Measurements from ENCODE around the gene FBXO40.
"Not testable (repeated sequence)": the region's sequence is repeated elsewhere in the genome, so short reads cannot be mapped to it uniquely, and the experiment has no call there.

The FBXO40 gene

DNA sequence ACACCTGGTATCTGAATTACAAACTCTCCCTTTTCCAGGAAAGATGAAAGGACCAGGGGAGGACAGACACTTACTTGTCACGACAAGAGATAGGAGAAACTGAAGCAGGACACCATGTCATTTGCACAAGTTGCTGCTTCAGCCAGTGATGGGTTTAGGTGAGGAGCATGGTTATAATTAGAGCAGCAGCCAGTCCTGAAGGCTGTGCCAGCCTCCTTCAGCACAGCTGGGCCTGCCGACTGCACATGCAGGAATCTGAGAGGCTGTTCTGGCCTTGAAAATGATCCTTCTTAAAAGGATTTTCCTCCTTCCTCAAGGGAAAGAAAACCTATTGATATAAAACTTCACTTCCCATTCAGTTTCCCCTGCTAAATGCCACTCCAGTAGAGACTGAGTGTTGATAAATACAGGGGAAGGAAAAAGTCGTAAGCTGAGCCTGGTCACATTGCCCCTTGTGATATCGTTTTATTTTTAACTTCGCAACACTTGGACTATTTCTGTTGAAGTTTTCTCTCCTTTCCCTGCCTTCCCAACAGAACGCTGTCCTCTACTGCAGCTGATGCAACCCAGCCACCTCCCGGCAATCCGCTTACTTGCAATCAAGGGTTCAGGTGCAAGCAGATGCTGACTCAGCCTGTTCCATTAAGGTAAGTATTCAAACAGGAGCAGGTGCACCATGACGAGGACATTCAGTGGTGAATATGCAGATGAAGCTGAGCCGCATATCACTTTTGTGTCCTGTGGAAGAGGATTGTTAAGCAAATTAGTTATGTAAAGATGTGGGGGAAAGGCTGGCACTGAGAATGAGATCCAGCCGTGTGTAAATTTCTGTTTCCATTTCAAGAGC, at the start of gene FBXO40:
Gene FBXO40 (plus strand): TSS at position 524 of the 847 bp plus-strand sequence. CDS start 27,197 bp downstream, outside the sequence.
- peak in 1 of 2 experiments; percentile 17 for DNase-seq

- DNase-seq: no peak
Measured at GRCh38 chr3:121545049-121545573, 48.1 kb upstream of the FBXO40 start.

GRCh38 chr3:121545574-121546455, 47.4 kb upstream of the FBXO40 start, which contains the start of gene POLQ:
Gene POLQ (minus strand): TSS chr3:121545988. CDS start chr3:121545877, 111 bp downstream.
- peak; percentile 88 to 89 for DNase-seq

DNA sequence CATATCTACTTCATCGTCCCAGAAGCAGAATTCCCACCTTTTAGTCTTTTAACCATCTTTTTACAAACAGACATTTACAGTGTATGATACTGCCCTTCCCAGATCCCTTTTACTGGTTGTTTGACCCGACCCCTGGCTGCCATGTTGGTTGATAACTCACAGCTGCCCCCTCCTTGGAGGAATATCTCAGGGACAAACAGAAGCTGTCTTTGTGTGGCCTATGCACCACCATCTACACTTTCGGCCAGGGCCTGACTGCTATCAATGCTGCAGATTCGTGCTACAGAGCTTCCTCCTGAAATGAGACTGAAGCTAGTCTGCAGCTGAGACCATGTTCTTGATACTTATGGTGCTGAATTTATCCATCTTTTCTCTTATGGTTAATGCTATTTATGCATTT, 40.8 kb upstream of the FBXO40 start:
- DNase-seq: no peak

GRCh38 chr3:121552797-121553196, 40.4 kb upstream of the FBXO40 start:
- DNase-seq: no peak

- DNase-seq: no peak
Measured at GRCh38 chr3:121557426-121557934, 35.7 kb upstream of the FBXO40 start.

GRCh38 chr3:121562148-121562547, 31.0 kb upstream of the FBXO40 start:
- no peak for DNase-seq

GRCh38 chr3:121566773-121567172, 26.4 kb upstream of the FBXO40 start:
- DNase-seq: no peak

GRCh38 chr3:121567649-121568048, 25.5 kb upstream of the FBXO40 start, which contains the start of gene ARGFX:
Gene ARGFX (plus strand): TSS chr3:121567949. CDS start chr3:121570714, 2,765 bp downstream.
- no peak for DNase-seq

GRCh38 chr3:121574449-121574848, 18.7 kb upstream of the FBXO40 start:
- DNase-seq: peak in 1 of 2 experiments; percentile 1

DNA sequence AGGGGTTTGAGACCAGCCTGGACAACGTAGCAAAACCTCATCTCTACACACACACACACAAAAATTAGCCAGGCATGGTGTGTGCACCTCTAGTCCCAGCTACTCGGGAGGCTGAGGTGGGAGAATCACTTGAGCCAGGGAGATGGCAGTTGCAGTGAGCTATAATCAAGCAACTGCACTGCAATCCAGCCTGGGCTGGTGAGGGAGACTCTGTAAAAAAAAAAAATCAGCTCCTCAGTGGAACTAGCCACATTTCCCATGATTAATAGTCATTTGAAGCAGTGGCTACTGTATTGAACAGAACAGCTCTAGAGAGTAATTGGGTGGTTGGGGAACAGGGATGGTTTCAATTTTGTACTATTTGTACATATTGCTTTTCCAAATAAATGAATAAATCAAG, 11.5 kb upstream of the FBXO40 start:
- DNase-seq: no peak

DNA sequence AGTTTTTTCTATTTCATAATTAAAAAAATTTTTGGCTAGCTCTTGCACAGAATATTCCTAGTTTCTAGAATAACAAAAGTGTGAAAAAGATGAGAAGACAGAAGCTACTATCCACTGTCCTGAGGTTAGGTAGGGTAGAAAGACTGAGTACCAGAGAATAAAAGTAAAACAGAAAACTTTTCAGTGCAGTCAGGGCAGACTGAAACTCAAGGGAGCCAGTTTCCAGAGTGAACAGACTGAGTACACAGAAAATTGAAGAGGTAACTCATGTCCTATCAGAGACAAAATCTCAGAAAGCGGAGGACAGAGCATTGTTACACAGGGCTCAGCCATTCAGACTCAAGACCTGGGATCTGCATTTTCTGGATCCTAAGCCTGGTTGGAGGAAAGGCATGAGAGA, 8.8 kb upstream of the FBXO40 start:
- no peak for DNase-seq

DNA sequence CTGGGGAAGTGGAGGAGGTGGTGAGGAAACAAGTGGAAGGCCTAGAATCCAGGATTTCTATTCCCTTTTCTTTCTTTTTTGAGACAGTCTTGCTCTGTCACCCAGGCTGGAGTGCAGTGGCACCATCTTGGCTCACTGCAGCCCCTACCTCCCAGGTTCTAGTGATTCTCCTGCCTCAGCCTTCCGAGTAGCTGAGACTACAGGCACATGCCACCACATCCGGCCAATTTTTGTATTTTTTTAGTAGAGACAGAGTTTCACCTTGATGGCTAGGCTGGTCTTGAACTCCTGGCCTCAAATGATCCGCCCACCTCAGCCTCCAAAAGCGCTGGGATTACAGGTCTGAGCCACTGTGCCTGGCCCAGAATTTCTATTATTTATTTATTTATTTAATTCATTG, 627 bp downstream of the FBXO40 start:
- DNase-seq: not testable (repeated sequence)

GRCh38 chr3:121594850-121595249, 1.7 kb downstream of the FBXO40 start:
- DNase-seq: no peak

- no peak for DNase-seq
Measured at GRCh38 chr3:121595765-121596406, 2.7 kb downstream of the FBXO40 start.

- DNase-seq: no peak
Measured at GRCh38 chr3:121598564-121598963, 5.4 kb downstream of the FBXO40 start.

DNA sequence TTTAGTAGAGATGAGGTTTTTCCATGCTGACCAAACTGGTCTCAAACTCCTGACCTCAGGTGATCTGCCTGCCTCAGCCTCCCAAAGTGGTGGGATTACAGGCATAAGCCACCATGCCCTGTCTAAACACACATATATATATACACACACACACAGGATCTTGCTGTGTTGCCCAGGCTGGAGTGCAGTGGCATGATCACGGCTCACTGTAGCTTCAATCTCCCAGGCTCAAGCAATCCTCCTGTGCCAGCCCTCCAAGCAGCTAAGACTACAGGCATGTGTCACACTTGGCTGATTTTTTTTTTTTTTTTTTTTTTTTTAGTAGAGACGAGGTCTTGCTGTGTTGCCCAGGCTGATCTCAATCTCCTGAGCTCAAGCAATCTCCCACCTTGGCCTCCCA, 6.7 kb downstream of the FBXO40 start:
- not testable (repeated sequence) for DNase-seq

DNA sequence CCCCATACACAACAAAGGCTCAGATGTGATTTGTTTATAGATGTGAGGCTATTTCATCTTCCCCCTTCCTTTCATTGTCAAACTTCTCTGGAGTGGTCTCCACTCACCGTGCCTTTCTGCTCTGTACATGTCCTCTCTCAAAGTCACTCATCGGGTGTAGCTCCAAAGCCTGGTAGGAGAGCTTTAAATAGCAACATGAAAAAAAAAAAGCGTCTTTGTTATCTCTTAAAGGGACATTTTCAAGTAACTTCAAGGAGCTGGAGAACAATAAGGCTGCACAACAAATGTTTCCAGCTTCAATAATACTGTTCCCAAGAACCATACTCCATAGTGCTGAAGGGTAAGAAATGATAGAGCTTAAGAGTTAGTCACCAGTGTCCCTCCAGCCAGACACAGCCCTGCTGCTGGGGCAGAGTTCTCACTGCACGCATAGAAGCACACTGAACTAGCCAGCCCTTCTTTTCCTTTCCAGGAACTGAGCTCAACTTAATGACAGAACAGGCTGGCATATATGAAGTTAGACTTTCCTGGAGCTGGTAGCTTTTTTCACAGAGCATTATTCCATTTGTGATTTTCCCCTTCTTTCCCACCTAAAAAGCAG, 8.1 kb downstream of the FBXO40 start:
- DNase-seq: no peak

- DNase-seq: no peak
Measured at GRCh38 chr3:121604759-121605158, 11.6 kb downstream of the FBXO40 start.

DNA sequence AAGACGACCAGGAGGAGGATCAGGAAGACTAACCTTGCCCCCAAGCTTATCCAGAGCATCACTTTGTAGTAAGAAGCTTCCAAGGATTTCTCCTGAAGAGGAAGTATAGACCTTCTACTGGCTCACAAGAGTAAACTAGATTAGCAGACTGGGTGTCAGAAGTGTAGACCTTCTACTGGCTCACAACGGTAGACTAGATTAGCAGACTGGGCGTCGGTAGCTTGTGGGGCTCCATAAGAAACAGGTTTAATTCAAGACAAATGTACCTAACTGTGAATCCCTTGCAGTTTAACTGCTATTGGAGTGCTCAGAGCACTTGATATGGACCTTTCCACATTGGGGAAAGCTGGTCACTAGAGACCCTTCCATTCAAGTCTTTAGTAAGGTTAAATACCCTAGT, 12.9 kb downstream of the FBXO40 start:
- DNase-seq: no peak

DNA sequence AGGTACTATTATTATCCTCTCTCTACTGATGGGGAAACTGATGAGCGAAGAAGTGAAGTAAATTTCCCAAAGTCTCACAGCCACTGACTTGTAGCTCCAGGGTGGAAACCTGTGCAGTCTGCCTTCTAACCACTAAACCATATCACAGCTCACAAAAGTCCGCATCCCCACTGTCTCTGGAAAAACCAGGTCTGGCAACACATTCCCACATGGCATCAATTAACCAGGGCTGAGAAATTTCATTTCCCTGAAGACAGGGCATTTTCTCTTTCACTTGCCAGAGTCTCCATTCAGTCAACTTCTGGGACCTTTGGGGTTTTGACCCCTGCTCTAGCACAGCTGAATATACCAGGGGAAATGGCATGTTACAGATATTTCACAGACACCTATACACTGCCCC, 26.5 kb downstream of the FBXO40 start:
- DNase-seq: no peak

DNA sequence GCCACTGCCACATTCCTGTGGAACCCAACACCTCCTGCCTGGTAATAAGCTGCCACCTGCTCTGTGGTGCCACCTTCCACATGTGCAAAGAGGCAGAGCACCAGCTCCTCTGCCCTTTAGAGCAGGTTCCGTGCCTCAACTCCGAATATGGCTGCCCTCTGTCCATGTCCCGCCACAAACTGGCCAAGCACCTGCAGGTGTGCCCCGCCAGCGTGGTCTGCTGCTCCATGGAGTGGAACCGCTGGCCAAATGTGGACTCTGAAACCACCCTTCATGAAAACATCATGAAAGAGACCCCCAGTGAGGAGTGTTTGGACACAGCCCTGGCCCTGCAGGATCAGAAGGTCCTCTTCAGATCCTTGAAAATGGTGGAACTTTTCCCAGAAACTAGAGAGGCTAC, 28.3 kb downstream of the FBXO40 start:
- DNase-seq: no peak
